Endothelial cell of umbilical vein (primary cell): ENCODE measurements around the gene SGSM1. TPM values are rescaled to one million over a fixed set of nuclear protein-coding genes. Genes with fewer than 3 reads are reported as not detected.
A peak's percentile ranks its signal among the peaks of the same experiment; 100 is the strongest.

Experiments
- BruUV-seq: library from RNA; stranded (reverse); fragments of 400-500 nt; replicated peaks from 2 replicates; lab custom pipeline; 2021; lab: Mats Ljungman, UMichigan
- CTCF ChIA-PET: fragments of 300-600, 350-600 bp; sonication (Branson Sonifier 250); formaldehyde crosslinking; loops from one replicate; lab custom pipeline; 2021; ENCODE audit warnings: antibody characterized with exemption, inconsistent platforms; lab: Charles Lee
- POLR2A ChIA-PET: fragments of 300-600, 350-600 bp; sonication (Branson Sonifier 250); formaldehyde crosslinking; loops from one replicate; lab custom pipeline; 2021; ENCODE audit warnings: antibody characterized with exemption, inconsistent platforms; lab: Charles Lee
- DNase-seq: peaks from one replicate; pipeline ENCODE4 v3.0.0-alpha.2; 2011; ENCODE audit warnings: low read depth, low spot score
- FAIRE-seq: peaks from 2 replicates; lab custom pipeline; 2011; peaks lifted over from hg19 to GRCh38; lab: Jason Lieb, UNC
- H2AFZ ChIP-seq: 2 replicates; pipeline ENCODE4 v1.6.0; 2012; ENCODE audit warnings: low read depth, low read length, control low read depth, inconsistent platforms
- H3K27ac ChIP-seq: 2 replicates; pipeline ENCODE4 v1.5.1; 2011; ENCODE audit warnings: low read depth, mild to moderate bottlenecking, control low read depth, low read length, moderate library complexity; ENCODE audit not compliant: insufficient read depth
- H3K27me3 ChIP-seq, 2 experiments: 2 replicates each; pipeline versions ENCODE4 v1.6.0 to v1.6.1; 2011; ENCODE audit warnings: low read length in 2 of 2, mixed read lengths in 1 of 2; ENCODE audit not compliant: control insufficient read depth in 2 of 2, insufficient read depth in 2 of 2
- H3K36me3 ChIP-seq, 2 experiments: 2 replicates in 1 of 2; 3 replicates in 1 of 2; pipeline ENCODE4 v1.5.1; 2011; ENCODE audit warnings: low read length in 2 of 2, mild to moderate bottlenecking in 1 of 2, moderate library complexity in 1 of 2; ENCODE audit not compliant: control insufficient read depth in 2 of 2, insufficient read depth in 2 of 2; ENCODE audit errors: extremely low read depth in 1 of 2
- H3K4me1 ChIP-seq: 3 replicates; pipeline ENCODE4 v1.5.1; 2011; ENCODE audit warnings: mild to moderate bottlenecking, low read length; ENCODE audit not compliant: control insufficient read depth, insufficient read depth; ENCODE audit errors: extremely low read depth
- H3K4me2 ChIP-seq: 2 replicates; pipeline ENCODE4 v1.6.1; 2011; ENCODE audit warnings: low read length, control low read depth, mixed read lengths; ENCODE audit not compliant: insufficient read depth
- H3K4me3 ChIP-seq, 3 experiments: fragments of 200-600 bp in 1 of 3; sonication (generic), shearing (Covaris generic) in 1 of 3; replicated peaks in 1 of 3; 2 replicates each; pipeline ENCODE4 v1.5.1; 2011 to 2016; ENCODE audit warnings: control low read depth in 3 of 3, low read length in 3 of 3, mild to moderate bottlenecking in 2 of 3, inconsistent platforms in 1 of 3, low read depth in 1 of 3, moderate library complexity in 1 of 3; ENCODE audit not compliant: insufficient read depth in 1 of 3
- H3K79me2 ChIP-seq: 2 replicates; pipeline ENCODE4 v1.6.0; 2012; ENCODE audit warnings: low read length, inconsistent platforms; ENCODE audit not compliant: control insufficient read depth, insufficient read depth
- H3K9ac ChIP-seq: replicated peaks from 2 replicates; pipeline ENCODE3; 2011; ENCODE audit warnings: low read length, control low read depth; ENCODE audit not compliant: insufficient read depth; ENCODE audit errors: extremely low read depth
- H3K9me1 ChIP-seq: replicated peaks from 3 replicates; pipeline ENCODE4 v1.6.0; 2011; ENCODE audit warnings: mild to moderate bottlenecking, low read length; ENCODE audit not compliant: control insufficient read depth, insufficient read depth; ENCODE audit errors: extremely low read depth
- H3K9me3 ChIP-seq: replicated peaks from 2 replicates; pipeline ENCODE4 v1.5.1; 2012; ENCODE audit warnings: low read length, inconsistent platforms; ENCODE audit not compliant: control insufficient read depth, insufficient read depth
- H4K20me1 ChIP-seq: replicated peaks from 2 replicates; pipeline ENCODE3; 2011; ENCODE audit warnings: mild to moderate bottlenecking, low read length; ENCODE audit not compliant: control insufficient read depth, insufficient read depth; ENCODE audit errors: extremely low read depth
- POLR2AphosphoS5 ChIP-seq: IDR thresholded peaks from 2 replicates; pipeline ENCODE4 v1.6.1; 2012; ENCODE audit warnings: low read depth, mild to moderate bottlenecking, control low read depth, low read length, moderate library complexity; ENCODE audit not compliant: insufficient read depth
- dilution Hi-C: fragments of 300-500 bp; cut with MboI; formaldehyde crosslinking; loops from one replicate; pipeline ENCODE4 v1.15.0; 2019; ENCODE audit warnings: low sequenced_read_pairs; ENCODE audit not compliant: extremely low pct_ligation_motif_present
- intact Hi-C: fragments of 100-400 bp; cut with micrococcal nuclease; formaldehyde crosslinking; loops from one replicate; pipeline ENCODE4 v1.10.0; 2022
- polyA plus RNA-seq, 4 experiments: library from polyadenylated mRNA; depleted of rRNA in 3 of 4; stranded (reverse) in 3 of 4; unstranded in 1 of 4; fragments of >200 nt; gene quantifications; 2 replicates each; pipeline versions ENCODE4 v1.2.1 to v1.2.3, GENCODE V29; 2011 to 2012; ENCODE audit warnings: missing spikeins in 1 of 4
- total RNA-seq: library from RNA; stranded (reverse); gene quantifications from 2 replicates; pipeline ENCODE4 v1.2.3, GENCODE V29; 2021
- TF ChIP-seq, protein P1 (sequence below), 2 donors: IDR thresholded peaks; 1 replicate in 1 of 2; 2 replicates in 1 of 2; pipeline ENCODE4 v1.5.1; 2011; ENCODE audit warnings: low read length in 2 of 2, mild to moderate bottlenecking in 2 of 2, moderate library complexity in 2 of 2, control low read depth in 1 of 2, inconsistent platforms in 1 of 2, low read depth in 1 of 2; ENCODE audit not compliant: insufficient read depth in 1 of 2; ENCODE audit errors: extremely low read depth in 1 of 2
- TF ChIP-seq, protein P2 (sequence below): IDR thresholded peaks from 2 replicates; pipeline ENCODE4 v1.6.1; 2011; ENCODE audit not compliant: insufficient read depth, insufficient read length

Gene SGSM1
- total and polyA plus RNA-seq, 2 donors (not counting 3 experiments of a cell fraction or from before 2014, with no cell fraction given) = 0.10 to 1.1 TPM

DNA sequence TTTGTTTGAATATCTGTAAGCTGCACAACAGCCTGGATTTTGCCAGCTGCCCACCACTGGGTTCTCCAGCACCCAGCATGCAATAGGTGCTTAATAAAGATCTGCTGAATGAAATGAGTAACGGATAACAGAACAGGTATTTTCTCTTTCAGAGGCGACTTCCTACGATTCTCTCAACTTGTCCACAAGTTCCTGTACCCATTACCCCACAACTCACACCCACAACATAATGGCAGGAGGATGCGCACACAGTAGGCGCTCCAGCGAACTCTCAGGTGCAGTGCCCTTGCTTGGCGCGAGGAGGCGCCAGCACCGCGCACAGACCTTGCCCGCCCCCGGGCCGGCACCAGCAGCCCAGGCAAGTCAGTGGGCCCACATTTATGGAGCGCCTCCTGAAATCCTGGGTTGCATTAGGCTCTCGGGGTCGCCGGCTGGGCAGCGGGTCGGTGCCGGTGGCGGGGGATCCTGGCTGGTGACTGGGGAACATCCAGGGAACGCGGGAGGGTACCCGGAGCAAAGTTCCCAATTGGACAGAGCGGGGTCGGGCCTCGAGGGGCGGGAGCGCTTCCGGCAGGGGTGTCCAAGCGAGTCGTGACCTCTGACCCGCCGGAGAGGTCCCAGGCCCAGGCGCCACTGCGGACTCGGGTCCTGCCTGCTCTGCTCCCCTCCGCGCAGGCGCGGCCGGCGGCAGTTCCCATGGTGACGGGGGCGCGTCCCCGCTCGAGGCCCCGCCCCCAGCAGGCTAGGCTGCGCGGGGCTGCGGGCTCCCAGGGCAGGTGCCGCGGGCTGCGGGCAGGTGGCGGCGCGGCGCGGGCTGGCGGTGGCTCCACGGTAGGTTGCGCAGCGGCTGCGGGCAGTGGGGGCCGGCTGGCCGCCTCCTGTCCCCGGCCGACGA is 146.2 kb downstream of the SGSM1 start, which contains the start of gene KIAA1671:
KIAA1671 (plus strand) TSS at position 775 of the 895 bp plus-strand sequence. CDS start 75,284 bp downstream, outside the sequence.
- peak within 1 kb of the TSS; percentile 97 for H3K9ac ChIP-seq
- no peaks in the 10 kb centered on the region for H3K9me3 ChIP-seq
- DNase-seq = peak; percentile 87
- no peaks in the 10 kb centered on the region for H4K20me1 ChIP-seq
- TF ChIP-seq, protein P1, sequence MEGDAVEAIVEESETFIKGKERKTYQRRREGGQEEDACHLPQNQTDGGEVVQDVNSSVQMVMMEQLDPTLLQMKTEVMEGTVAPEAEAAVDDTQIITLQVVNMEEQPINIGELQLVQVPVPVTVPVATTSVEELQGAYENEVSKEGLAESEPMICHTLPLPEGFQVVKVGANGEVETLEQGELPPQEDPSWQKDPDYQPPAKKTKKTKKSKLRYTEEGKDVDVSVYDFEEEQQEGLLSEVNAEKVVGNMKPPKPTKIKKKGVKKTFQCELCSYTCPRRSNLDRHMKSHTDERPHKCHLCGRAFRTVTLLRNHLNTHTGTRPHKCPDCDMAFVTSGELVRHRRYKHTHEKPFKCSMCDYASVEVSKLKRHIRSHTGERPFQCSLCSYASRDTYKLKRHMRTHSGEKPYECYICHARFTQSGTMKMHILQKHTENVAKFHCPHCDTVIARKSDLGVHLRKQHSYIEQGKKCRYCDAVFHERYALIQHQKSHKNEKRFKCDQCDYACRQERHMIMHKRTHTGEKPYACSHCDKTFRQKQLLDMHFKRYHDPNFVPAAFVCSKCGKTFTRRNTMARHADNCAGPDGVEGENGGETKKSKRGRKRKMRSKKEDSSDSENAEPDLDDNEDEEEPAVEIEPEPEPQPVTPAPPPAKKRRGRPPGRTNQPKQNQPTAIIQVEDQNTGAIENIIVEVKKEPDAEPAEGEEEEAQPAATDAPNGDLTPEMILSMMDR (IDR thresholded peaks at IDR 0.05; ENCODE audit: extremely low read depth in 1 of 2, insufficient read depth in 1 of 2, low read depth in 1 of 2, low read length in 2 of 2) = peak; percentile 99 to 100
- no peak for TF ChIP-seq POLR2AphosphoS5
- TF ChIP-seq, protein P2, sequence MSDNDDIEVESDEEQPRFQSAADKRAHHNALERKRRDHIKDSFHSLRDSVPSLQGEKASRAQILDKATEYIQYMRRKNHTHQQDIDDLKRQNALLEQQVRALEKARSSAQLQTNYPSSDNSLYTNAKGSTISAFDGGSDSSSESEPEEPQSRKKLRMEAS = no peak
- ChIA-PET POLR2A (no interaction called here), CTCF (interaction anchor here (0.6 to 19.2 kb wide), 10 partner anchors 14 to 224 kb away, joined by 3 to 378 read pairs (median 6); no protein-coding TSS in a partner anchor)
- H3K4me3 ChIP-seq = peak within 1 kb of the TSS; percentile 56 to 82 (median 70)
- intact Hi-C loops = loop anchor here (1.0 to 5.0 kb wide), 5 partner anchors 14 to 160 kb away; no protein-coding TSS in a partner anchor
- dilution Hi-C loops = no loop called here
- H3K79me2 ChIP-seq = peaks cover 36% of the 10 kb centered on the region
- H3K27ac ChIP-seq = peak within 1 kb of the TSS; percentile 94
- peak within 1 kb of the TSS; percentile 76 for H3K4me2 ChIP-seq
- H3K4me1 ChIP-seq = peaks cover 9% of the 10 kb centered on the region
- BruUV-seq = no TSS peak
- H3K9me1 ChIP-seq = no peaks in the 10 kb centered on the region
- peak; percentile 85 for FAIRE-seq
- H3K36me3 ChIP-seq = no peaks in the 10 kb centered on the region
- H2AFZ ChIP-seq = peak within 1 kb of the TSS; percentile 85
- H3K27me3 ChIP-seq = peaks cover 0 to 9% of the 10 kb centered on the region in 2 experiments
